HG03442 (cell line): ENCODE data around the gene DTX1.
A peak's percentile ranks its signal among the peaks of the same experiment; 100 is the strongest.

Experiments
- ATAC-seq: cut with Tn5 transposase; IDR thresholded peaks from one replicate; pipeline ENCODE4 v1.9.1; 2021; ENCODE audit warnings: mild to moderate bottlenecking, moderate library complexity; ENCODE audit not compliant: unreplicated experiment

DTX1 gene

DNA sequence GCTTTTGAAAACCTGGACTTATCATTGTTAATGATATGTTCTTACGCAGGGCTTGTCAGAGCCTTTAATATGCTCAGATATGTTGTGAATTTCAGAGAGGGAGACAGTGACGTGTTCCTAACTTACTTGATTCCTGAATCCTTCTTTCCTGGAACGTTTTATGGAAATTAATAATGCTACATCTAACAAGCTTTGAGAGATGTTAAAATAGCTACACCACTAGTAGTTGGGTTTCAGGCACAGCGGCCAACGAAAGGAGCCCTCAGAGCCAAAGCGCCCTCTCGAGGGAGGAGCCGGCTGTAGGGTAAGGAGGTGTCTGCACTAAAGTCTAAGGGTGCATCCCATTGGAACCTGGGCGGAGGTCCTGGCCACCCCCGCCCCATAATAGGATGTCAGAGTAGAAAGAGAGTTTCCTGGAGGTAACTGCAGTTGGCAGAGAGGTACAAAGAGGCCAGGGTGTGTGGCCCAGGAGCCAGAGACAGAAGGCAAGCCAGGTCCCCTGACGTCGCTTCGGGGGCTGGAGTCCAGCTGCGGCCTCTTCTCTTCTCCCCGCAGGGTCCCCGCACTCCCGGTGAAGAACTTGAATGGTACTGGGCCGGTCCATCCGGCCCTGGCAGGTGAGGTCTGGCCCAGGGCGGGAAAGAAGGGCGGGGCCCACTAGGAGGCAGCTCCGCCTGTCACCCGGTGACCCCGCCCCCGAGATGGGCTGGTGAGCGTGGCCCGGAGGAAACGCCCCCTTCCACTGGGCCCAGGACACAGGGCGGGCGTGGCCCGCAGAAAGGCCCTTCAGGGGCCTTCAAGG, 36.3 kb downstream of the DTX1 start:
- ATAC-seq: peak; percentile 37

DNA sequence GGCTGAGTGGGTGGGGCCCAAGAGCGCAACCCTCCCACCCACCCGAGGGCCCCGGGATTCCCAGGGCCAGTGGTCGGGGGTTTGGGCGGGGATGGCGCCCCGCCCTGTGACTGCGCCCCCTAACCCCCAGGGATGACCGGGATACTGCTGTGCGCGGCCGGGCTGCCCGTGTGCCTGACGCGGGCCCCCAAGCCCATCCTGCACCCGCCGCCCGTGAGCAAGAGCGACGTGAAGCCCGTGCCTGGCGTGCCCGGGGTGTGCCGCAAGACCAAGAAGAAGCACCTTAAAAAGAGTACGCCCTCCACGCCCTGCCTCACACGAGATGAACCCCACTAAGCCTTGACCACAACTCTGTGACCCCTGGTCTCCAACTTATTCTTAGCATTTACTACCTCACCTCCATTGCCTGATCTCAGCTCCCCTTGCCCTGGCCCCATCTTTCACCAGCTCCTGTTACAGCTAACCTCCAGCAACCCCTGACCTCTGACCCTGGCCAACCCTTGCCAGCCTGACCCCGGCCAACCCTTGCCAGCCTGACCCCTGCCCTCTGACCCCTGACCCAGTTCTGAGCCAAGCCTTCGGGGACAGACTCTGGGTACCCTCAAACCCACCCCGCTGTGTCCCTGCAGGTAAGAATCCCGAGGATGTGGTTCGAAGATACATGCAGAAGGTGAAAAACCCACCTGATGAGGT, 37.0 kb downstream of the DTX1 start:
- no peak for ATAC-seq

DNA sequence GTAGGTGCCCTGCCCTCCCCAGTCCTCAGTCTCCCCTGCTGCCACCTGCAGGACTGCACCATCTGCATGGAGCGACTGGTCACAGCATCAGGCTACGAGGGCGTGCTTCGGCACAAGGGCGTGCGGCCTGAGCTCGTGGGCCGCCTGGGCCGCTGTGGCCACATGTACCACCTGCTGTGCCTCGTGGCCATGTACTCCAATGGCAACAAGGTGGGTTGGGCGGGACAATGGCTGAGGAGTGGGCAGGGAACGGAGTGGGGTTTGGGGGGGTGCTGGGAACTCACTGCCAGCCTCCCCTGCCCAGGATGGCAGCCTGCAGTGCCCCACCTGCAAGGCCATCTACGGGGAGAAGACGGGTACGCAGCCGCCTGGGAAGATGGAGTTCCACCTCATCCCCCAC, 38.2 kb downstream of the DTX1 start:
- no peak for ATAC-seq

DNA sequence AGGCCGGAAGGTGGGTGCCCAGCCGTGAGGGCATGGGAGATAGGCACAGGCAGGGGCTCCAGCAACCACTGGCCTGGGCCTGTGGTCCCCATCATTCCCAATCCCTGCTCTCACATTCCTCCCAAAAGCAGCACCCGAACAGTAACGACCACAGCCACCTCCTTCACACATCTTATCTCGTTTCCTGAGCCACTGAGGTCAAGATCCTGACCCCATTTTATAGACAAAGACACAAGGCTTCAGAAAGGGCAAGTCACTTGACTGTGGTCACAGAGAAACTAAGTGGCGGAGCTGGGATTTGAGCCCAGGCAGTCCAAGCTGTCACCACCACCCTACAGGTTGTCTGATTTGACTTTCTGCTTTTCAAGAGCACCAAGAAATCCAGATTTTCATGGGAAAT, 38.9 kb downstream of the DTX1 start:
- no peak for ATAC-seq

DNA sequence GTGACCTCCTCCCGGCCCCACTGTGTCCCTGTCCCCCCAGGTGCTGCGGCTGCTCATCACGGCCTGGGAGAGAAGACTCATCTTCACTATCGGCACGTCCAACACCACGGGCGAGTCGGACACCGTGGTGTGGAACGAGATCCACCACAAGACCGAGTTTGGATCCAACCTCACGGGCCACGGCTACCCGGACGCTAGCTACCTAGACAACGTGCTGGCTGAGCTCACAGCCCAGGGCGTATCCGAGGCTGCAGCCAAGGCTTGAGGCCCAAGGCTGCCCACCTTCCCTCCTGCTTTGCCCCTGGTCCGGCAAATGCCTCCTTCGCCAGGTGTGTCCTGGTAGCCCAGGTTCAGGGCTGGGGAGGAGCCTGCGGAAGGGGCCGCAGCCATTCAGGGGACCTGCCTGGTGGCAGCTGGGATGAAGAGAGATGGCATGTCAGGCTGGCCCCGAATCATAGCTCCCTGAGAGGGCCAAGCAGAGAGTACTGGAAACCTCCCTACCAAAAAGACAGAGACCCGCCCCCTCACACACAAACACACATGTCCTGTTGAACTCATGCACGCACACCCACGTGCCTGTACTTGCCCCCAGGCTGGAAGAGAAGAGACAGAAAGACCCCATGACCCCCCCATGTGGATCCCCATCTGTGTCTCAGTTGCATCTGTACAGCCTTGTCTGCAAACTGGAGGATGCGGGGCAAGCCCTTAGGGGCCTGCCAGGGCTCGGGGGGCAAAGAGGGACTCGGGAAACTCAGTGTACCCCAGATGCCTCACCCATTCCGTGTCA, 40.3 kb downstream of the DTX1 start:
- ATAC-seq: no peak

DNA sequence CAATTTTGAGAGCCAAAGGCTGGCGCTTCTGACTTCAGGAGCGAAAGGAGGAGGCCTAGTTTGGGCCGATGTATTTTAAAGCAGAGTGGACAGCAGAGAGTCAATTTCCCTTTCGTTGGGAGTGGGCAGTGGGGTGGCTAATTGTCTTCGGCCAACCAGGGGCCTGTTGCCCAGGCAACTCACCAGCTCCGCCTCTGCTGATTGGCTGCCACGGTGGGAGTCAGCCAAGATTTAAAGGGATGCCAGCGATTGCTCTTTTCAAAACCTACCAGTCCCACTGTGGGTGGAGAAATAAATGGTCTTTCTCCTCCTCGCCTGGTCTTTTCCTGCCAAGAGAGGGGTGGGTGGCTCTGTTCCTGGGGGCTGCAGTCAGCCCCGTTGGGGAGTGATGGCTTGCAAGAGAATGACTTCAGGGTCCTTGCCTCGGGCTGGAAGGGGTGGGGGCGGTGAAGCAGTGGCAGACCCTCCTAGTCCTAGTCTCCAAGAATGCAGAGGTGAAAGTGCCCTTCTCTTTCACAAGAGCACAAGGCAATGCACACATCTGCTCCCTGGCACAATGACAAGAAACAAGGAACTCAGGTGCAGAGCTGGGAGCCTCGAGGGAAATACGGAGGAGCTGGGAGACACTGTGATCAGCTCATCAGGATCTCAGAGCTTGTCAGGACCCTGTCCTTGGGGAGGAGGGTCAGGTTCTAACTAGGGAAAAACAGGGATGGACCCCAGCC, 41.3 kb downstream of the DTX1 start:
- ATAC-seq: no peak

DNA sequence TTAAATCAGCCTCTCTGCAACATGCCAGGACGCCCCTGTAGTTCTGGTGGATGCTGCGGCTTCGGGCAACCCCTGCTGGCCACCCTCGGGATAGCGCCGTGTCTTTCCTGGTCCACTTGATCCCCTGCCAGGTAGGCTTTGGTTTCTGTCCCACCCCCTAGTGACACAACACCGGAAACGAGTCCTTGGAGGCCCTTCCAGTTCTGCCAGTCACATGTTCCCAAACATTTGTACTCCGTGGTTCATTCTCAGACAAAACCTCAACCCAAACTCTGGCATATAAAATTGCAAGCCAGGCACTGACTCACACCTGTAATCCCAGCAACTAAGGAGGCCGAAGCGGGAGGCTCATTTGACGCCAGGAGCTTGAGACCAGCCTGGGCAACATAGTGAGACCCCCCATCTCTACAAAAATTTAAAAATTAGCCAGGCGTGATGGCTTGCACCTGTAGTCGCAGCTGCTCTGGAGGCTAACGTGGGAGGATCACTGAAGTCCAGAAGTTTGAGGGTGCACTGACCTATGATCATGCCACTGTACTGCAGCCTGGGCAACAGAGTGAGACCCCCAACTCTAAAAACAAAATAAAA, 42.0 kb downstream of the DTX1 start:
- ATAC-seq: no peak

DNA sequence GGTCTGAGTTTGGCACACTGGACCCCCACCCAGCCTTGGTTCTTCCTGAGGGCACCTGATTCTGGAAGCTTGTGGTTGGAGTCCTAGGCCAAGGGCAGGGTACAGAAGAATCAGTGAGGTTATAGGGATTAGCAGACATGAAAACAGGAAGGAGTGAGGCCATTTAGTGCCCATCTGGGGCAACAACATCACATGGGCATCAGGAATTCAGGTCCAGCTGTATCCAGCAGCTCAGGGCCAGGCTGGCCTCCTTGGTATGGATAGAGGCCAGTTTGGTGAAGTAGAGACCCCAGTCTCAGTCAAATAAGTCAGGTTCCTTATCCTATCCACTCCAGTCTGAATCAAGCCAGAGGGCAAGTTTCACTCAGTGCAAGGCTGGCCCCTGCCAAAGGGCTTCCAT, 42.8 kb downstream of the DTX1 start:
- no peak for ATAC-seq

DNA sequence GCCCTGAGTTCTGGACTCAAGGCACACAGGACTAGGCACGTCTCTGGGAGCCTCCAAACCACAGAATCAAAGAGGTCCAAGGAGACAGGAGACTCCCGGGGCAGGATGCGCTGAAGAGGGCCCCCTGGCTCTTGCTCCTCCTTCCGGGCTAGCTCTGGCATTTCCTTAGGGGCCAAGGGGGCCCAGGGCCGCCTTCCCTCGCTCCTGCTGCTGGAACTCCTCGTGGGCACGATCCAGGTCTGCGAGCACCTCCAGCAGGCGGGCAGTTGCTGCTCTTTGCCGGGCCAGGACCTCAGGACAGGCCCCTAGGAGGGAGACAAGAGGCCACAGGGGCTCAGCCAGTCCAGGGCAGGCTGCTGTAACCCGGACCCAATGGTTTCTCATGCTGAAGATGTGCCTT, 43.2 kb downstream of the DTX1 start:
- ATAC-seq: no peak

DNA sequence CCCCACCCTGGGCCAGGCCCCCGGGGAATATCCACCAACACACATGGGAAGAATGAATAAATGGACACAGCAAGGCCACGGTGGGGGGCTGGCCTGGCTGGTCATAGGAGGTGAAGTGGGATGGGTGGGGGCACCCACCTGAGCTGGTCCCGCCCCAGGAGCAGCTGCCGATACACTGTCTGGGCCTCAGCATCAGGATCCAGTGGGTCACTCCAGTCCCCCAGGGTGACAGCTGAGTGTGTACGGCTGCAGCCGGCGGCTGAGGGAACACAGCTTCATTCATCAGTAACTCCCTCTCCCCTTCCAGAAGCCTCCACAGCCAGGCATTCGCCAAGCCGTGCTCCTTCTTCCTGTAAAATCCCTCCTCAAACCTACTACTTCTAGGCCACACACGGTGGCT, 45.2 kb downstream of the DTX1 start:
- ATAC-seq: no peak

DNA sequence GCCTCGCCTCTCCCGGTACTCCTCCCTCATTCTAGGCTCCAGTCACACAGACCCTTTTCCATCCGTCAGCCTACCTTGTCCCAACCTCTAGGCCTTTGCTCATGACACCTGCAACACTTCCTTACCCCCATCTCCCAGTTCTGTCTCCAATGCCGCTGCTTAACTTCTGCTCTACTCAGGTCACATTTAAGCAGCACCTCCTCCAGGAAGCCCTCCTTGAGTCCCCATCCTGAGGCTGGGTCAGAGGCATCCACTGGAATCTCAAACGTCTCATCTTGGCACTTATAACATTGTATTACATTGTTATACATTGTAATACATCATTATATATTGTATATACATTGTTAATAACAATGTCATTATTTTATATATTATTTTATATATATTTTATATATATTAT, 46.3 kb downstream of the DTX1 start:
- ATAC-seq: no peak

DNA sequence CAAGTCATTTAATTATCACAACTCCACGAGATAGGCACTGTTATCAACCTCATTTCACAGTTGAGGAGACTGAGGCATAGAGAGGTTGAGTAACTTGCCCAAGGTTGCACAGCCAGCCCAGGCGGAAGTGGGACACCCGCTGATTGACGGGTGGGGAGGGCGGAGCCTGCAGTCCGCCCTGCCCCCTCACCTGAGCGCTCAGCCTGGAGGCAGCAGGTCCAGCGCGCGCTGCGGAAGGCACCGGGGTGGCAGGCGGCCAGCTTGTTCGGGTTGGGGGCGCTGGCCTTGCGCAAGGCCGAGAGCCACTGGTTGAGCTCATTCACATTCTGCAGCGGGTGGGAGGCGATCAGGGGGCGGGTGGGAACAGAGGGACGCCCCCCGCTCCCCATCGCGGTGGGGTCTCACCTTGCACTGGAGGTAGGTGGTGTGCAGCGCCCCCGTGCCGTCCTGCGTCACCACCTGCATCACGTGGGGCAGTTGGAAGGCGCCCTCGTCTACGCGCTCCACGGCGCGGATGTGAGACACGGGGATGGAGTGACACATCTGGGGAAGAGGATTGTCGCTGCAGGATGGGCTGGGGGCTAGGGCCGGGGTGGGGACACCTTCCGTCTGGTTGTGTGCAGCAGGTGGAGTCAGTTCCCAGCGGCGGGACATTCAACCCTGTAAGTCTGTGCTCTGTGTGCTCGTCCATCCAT, 47.4 kb downstream of the DTX1 start:
- no peak for ATAC-seq

DNA sequence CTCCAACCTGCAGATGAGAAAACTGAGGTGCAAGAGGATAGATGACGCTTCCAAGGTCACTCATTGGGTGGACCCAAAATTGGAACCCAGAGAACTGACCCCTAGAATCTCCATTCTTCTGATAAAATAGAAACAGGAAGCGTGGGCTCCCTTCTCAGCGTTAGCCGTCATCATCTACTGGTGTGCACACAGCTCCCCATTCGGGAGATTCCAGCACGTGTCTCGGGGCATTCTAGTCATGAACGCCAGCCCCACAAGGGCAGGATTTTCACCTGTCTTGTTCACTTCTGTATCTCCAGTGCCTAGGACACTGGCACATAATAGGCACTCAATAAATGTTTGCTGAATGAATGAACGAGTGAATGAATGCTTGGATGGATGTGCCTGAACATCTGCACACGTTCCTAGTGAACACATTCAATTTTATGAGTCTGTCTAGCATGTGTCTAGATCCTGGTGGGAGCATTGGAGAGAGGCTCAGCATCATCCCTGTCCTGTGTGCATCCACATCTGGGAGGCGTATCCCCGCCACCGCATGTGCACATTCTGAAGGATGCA, 48.5 kb downstream of the DTX1 start:
- ATAC-seq: no peak

DNA sequence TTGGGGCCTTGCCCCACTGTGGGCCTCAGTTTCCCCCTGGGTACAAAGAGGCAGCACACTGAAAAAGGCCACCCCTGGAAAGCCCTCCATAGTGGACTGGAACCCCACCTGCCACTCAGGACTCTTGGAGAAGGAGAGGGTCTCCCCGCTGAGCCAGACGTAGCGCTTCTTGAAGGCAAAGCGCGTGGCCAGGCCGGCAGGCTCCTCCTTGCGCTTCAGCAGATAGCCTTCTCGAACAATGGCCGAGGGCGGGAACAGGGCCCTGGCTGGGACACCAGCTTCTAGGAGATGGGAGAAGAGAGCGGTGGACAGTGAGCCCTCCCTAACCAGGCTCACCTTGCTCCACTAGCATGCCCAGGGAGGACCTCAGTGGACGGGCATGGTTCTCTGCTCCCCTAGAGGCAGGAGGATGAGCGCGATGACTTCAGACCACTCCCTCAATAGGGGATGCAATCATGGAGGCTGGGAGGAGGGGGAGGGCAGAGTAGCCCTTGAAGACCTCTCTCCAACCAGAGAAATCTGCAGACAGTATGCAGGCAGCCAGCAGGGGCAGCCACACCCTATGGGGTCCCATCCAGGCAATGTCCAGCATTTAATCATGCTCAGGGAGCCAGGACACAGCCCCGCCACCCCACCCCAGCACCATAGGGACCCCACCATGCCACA, 49.2 kb downstream of the DTX1 start:
- ATAC-seq: no peak

DNA sequence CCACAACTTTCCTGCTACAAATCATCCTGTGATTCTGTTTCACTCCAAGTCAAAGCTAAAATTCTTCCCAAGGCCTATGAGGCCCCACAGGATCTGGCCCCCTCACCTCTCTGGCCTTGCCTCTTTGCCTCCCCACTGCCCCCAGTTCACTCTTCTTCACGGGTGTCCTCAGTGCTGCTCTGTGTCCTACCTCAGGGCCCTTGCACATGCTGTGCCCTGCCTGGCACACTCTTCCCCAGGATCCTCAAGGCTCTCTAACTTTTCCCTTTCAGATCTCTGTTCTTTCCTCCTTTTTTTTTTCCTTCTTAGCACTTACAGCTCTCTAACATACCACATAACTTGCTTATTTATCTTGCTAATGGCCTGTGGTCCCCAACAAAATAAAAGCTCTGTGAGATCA, 49.8 kb downstream of the DTX1 start:
- no peak for ATAC-seq

DNA sequence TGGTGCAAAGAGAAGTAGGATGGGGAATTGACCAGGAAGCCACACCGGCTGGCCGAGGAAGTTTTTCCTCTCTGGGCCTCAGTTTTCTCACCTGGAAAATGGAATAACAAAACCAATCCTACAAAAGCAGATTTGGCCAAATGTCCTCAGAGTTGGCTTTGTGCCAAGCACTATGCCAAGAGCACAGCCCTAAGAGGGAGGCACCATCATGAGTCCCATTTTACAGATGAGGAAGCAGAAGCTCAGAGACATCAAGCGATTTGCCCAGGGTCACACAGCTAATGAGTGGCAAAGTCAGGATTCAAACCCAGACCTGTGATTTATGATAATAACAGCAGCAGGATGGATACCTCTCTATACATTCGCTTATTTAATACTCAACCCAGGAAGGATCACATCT, 51.8 kb downstream of the DTX1 start:
- no peak for ATAC-seq

DNA sequence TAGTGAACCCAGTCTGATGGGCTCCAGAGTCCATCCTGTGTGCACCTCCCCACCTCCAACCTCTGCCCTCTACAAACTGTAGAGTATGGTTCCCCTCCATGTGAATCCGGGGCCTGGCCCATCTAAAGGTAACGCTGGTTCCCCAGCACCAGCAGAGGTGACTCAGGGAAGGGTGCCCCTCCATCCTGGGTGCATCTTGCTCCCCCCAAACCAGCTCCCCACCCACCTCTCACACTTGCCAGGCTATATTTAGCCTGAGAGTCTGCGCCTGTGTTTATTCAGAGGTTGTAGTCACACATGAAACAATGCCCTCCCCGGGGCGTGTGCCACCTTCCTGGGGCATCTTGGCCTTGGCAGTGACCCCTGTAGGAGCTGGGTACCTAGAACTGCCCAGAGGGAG, 52.8 kb downstream of the DTX1 start:
- ATAC-seq: no peak

DNA sequence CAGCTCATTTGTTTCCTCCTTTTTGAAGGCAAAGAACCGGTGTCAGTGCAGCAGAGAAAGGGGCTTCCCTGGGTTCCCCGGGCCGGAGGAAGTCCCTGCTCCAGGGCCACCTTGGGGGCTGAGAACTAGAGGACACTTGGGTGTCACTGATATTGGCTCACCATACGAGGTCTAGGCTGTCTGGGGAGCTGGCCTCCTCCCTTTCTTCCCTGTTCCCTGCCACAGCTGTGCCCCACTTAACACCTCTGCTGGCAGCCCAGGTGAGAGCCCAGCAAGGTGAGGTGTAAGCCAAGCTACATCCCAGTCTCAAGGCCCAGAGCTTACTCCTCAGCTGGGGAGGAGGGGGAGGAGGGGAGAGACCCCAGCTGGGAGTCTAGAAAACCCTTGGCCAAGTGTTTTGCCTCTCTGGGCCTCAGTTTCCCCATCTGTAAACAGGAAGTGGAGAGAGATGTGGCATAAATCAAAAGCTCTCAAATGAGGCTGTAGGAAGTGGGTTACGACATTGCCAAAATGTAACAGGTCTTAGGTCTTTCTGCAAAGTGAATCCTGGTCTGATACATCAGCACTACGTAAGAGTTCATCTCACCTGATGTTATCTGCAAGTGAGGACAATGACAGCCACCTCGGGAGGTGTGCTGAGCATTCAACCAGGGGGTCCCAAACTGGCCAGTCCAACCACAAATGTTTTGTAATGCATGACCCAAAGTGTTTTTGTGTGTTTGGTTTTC, 53.5 kb downstream of the DTX1 start:
- ATAC-seq: no peak

DNA sequence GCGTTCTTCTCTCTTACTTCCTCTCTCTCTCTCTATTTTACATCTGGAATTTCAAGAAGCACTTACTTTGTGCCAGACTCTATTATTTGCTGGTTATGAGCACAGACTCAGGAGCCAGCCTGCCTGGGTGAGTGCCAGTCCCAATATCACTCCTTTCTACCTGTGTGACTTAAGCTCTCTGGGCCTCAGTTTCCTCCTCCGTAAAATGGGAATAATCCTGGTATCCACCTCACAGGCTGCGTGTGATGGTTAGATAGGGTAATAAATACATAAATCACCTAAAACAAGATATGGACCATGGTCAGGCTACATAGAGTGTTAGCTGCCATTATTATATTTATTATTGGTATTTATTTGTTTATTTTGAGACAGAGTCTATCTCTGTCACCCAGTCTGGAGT, 54.7 kb downstream of the DTX1 start:
- ATAC-seq: no peak
